Measurements from ENCODE around the gene SRP68.

The SRP68 gene

DNA sequence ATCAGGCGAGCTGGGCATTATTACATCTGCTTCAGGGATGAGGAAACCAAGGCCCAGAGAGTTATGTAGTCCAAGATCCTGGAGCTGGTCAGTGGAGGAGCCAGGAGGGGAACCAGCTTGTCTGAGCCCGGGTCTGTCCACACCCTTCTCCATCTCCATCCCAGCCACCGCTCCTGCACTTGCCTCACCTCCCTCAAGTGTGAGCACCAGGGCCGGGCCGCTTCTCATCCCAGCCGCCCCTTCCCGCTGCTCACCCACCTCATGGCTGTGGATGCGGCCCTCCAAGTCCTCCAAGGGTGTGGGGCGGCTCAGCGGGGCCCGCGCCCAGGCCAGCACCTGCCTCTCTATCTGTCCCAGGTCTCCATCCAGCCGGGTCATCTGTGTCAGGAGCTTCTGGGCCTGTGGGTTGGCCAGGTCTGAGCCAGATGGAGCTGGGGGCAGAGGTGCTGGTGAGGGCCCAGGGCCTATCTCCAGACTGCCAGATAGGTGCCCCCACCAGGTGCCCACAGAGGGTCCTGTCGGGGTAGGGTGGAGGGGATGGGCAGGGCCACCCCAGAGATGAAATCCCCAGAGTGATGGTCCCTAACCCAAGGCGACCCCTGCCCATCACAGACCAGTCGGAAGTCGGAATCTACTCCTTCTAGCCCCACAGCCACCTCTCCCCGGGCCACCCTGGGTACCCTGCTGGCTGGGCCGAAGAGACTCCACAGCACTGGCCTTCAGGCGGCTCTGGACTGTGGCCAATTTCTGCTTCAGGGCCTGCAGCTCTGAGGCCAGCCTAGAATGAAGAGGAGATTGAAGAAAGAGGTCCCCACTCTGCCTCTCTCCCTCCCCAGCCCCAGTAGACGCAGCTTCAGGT is 54.6 kb downstream of the SRP68 start:
- no peak for DNase-seq

- no peak for DNase-seq
These were observed 57.4 kb downstream of the SRP68 start for GRCh38 chr17:76014925-76015261.

DNA sequence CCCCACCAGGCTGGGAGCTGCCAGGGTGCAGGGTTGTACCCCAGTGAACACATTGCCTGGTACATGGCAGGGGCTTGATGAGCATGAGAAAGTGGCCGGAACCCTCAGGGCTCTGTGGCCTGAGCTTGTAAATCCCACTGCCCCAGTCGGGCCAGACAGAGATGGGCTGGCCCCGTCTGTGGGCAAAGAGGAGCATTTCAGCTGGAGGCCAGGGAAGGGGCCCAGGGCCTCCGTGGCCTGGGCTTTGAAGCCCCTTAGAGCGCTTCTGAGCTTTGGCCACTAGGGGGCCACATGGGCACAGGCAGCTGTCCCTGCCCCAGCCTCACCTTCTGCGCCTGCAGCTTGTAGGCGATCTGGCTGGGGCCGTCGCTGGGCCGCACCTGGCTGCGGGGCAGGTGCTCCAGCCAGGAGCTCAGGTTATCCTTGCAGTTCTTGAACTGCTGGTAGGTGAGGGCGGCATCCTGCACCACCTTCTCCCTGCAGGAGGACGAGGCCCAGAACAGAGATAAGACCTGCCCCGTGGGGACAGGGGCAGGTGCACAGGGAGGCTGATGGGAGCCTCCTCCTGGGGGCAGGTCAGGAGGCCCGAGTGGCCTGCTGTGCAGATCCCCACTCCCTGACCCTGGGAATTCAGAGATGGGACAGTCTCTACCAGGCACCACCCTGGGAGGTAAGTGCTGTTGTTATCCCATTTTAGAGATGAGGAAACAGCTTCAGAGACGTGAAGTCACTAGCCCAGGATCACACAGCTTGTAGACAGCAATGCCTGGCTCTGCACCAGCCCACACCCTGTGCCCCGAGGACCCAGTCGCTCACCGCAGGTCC is 58.0 kb downstream of the SRP68 start:
- DNase-seq, result peak; percentile 75

DNA sequence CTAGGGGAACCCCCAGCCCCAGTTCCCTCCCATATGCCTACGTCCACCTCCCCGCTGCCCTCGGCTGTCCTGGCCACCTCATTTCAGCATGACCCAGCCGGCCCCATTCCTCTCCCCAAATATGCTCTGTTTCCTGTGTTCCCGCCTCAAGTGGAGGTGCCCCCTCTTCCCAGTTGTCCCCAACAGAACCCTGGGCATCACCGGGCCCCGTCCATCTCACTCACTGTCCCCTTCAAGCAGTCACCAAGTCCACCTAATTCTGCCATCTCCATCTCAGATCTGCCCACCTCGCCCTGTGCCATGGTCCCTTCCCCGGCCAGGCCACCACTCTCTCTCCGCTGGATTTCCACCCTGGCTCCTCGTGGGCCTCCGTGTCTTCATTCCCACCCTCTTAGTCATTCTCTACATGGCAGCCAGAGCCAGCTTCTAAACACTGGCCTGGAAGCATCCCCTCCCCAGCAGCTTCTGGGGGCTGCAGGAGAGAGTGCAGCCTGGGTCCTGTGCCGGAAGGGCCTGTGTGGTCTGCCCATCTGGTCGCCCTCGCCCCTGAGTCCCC is 58.9 kb downstream of the SRP68 start:
- no peak for DNase-seq

- no peak for DNase-seq
These were observed 60.4 kb downstream of the SRP68 start for GRCh38 chr17:76011951-76012350.

DNA sequence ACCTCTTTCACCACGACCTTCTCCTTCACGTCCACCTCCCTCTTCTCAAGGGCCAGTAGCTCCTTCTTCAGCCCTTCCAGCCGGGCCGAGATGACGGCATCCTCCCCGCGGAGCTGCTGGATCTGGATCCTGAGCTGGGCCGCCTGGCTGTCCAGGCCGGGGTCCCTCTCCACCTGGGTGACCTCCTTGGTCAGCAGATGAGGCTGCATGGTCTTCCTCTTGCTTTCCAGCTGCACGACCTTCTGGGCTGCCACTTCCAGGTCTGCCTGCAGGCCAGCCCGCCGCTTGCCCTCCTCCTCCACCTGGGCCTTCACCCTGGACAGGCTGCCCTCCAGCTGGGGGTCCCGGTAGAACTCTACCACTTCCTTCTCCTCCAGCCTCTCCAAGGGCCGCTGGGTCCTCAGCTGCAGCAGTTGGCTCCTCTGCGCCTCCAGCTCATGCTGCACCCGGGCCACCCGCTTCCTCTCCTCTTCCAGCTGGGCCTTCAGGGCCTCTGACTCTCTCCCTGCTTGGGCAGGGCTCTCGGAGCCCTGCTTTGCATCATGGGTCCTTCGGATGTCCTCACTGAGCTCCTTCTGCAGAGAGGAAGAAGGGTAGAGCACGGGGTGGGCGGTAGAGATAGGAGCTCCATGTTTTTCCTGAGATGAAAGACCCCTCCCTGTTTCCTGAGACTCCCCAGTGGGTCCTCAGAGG is 62.2 kb downstream of the SRP68 start:
- no peak for DNase-seq

GRCh38 chr17:76009447-76009846 is 62.9 kb downstream of the SRP68 start:
- DNase-seq, result no peak

DNA sequence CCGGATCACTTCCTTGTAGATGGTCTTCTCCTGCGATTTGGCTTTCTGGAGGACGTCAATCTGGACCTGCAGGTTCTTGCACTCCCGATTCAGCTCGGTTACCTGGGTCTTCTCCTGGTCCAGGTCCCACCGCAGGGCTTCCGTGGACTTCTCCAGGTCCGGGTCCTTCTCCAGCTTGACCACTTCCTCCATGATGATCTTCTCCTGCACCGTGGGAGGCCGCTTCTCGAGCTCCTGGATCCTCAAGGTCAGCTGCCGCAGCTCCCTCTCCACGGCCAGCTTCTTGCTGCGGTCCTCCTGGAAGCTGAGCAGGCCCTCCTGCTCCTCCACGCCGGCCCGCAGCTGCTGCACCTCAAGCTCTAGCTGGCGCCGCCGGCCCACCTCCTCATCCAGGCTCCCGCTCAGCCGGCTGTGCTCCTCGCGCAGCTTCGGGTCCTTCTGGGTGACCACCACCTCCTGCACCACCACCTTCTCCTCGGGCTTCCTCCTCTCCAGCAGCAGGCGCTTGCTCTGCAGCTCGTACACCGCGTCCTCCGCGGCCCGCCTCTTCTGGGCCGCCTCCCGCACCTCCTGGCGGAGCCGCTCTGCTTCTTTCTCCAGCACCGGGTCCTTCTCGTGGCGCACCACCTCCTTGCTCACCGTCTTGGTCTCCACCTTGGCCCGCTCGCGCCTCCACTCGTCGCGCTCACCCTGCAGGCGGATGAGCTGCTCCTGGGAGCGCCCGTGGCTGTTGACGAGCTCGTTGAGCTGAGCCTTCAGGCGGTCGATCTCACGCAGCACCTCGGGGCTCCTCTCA is 63.5 kb downstream of the SRP68 start:
- DNase-seq, result no peak

- DNase-seq, result no peak
These were observed 64.1 kb downstream of the SRP68 start for GRCh38 chr17:76008208-76008607.

GRCh38 chr17:76007850-76008165 is 64.5 kb downstream of the SRP68 start:
- DNase-seq, result no peak

GRCh38 chr17:76007131-76007849 is 65.0 kb downstream of the SRP68 start:
- DNase-seq, result no peak

DNA sequence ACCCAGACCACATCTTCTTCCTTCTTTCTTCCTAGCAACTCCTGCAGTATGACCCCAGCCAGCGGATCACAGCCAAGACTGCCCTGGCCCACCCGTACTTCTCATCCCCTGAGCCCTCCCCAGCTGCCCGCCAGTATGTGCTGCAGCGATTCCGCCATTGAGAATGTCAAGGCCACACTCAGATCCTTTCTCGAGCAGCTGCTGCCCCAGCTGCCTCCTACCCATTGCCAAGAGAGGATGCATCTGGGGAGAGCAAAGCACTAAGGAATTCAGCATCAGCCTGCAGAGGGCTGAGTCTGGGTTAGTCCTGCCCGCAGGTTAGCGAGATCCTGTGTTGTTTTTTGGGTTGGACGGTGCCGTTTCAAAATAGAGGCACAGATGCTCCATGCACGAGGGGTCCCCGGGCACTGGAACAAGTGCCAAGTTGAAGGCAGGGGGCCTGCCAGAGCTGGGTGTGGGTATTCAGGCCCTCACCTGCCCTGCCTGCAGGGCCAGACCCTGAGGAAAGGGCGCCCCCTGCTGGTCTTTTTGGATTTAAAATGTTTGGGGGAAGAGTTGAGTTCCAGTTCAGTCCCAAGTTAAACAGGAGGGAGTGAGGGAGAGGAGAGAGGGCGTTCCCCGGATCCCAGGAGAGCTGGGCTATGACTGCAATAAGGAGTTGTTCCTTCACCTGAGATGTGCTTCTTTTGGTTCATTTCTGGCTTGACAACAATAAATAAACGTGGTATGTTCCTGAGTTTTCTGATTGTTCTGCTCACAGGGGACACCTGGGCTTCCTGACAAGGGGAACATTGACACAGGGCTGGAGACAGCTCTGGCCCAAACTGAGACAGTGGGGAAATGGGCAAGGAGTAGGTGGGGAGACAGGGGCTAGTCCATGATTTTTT is 66.8 kb downstream of the SRP68 start:
- DNase-seq, result peak; percentile 91

GRCh38 chr17:76004750-76005262 is 67.5 kb downstream of the SRP68 start:
- no peak for DNase-seq

DNA sequence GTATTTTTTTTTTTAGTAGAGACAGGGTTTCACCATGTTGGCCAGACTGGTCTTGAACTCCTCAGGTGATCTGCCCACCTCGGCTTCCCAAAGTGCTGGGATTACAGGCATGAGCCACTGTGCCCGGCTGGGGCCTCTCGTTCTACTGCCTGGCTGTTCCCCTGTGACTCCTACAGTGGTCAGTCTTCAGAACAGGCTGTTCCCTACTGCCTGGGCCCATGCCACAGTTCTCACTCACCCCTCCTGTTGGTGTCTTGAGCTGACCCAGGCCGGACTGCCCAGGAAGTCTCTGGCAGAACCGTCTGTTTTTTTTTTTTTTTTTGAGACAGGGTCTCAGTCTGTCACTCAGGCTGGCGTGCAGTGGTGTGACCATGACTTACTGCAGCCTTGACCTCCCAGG is 68.4 kb downstream of the SRP68 start:
- no peak for DNase-seq

DNA sequence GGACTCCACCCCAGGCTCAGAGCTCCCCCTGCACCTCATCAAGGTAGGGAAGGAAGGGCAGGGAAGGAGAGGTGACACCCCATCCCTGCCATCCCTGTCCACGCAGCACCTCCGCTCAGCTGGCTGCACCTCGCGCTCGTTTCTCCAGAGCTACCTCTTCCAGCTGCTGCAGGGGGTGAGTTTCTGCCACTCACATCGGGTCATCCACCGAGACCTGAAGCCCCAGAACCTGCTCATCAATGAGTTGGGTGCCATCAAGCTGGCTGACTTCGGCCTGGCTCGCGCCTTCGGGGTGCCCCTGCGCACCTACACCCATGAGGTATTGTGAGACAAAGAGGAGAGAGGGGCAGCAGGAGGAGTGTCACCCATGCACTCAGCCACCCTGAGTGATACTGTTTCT is 70.2 kb downstream of the SRP68 start:
- DNase-seq, result no peak

- DNase-seq, result no peak
These were observed 71.4 kb downstream of the SRP68 start, which contains the start of gene CDK3 for GRCh38 chr17:76000755-76001521. Gene CDK3, plus strand, starts transcription at chr17:76000855. Its CDS starts 571 bp downstream, at chr17:76001426.

GRCh38 chr17:76000016-76000754 is 72.1 kb downstream of the SRP68 start:
- DNase-seq, result no peak

DNA sequence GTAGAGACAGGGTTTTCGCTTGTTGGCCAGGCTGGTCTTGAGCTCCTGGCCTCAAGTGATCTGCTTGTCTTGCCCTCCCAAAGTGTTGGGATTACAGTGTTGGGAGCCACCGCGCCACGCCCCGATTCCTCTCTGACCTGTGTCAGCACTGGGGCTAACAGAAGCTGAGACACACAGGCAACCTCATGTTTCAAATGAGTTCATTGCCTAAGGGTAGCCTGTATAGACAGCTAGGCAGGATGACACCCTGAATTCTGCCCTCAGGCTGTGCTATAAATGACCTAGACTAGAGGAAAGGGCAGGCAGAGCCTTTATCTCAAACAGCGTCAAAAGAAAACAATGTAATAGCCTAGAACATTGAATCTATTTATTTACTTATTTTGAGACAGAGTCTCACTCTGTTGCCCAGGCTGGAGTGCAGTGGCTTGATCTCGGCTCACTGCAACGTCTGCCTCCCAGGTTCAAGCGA is 74.0 kb downstream of the SRP68 start:
- no peak for DNase-seq
